A549 (cell line): ENCODE data around the gene ATP8A2.

Experiments
- CEBPB ChIP-seq, 2 experiments: fragments of >200 bp in 1 of 2; sonication (Bioruptor Twin) in 1 of 2; formaldehyde crosslinking in 1 of 2; IDR thresholded peaks; 2 replicates each; pipeline ENCODE4 v1.6.1; 2012 to 2016
- CHD2 ChIP-seq: fragments of 150-350 bp; IDR thresholded peaks from 2 replicates; pipeline ENCODE4 v1.6.1; 2014; ENCODE audit warnings: low read length; ENCODE audit not compliant: partially characterized antibody
- EP300 ChIP-seq, 2 experiments: fragments of >200 bp; sonication (Bioruptor Twin); formaldehyde crosslinking; IDR thresholded peaks; 2 replicates in 1 of 2; 3 replicates in 1 of 2; pipeline ENCODE4 v1.6.1; 2016 to 2017
- GATA3 ChIP-seq: IDR thresholded peaks from 2 replicates; pipeline ENCODE4 v1.6.1; 2012; ENCODE audit warnings: borderline replicate concordance
- HOXB13 ChIP-seq: fragments of 250-450 bp; sonication (Bioruptor Pico); IDR thresholded peaks from 2 replicates; pipeline ENCODE4 v1.5.0; 2020; ENCODE audit warnings: low read depth, mild to moderate bottlenecking, moderate library complexity
- MYC ChIP-seq: IDR thresholded peaks from 2 replicates; pipeline ENCODE4 v1.6.1; 2012; ENCODE audit warnings: mild to moderate bottlenecking, inconsistent platforms, low read length, improper control_type of control experiment, borderline replicate concordance
- POLR2A ChIP-seq: IDR thresholded peaks from 2 replicates; pipeline ENCODE4 v1.6.1; 2012; ENCODE audit warnings: mild to moderate bottlenecking, low read length
- POLR2AphosphoS2 ChIP-seq: conservative IDR thresholded peaks from 2 replicates; pipeline ENCODE4 v1.6.1; 2012; ENCODE audit warnings: low read length, improper control_type of control experiment, inconsistent platforms
- RCOR1 ChIP-seq: fragments of 150-350 bp; IDR thresholded peaks from 2 replicates; pipeline ENCODE4 v1.6.1; 2014; ENCODE audit warnings: antibody characterized with exemption, low read length, low read depth
- TF ChIP-seq, protein P1 (sequence below): fragments of >200 bp; sonication (Bioruptor Twin); formaldehyde crosslinking; IDR thresholded peaks from 3 replicates; pipeline ENCODE4 v1.5.1; 2016
- TF ChIP-seq, protein P2 (sequence below): fragments of 150-350 bp; IDR thresholded peaks from 2 replicates; pipeline ENCODE4 v1.6.1; 2014; ENCODE audit warnings: low read depth, mild to moderate bottlenecking, low read length
- TF ChIP-seq, protein P3 (sequence below): fragments of 200-600 bp; sonication (generic); IDR thresholded peaks from 2 replicates; pipeline ENCODE4 v1.6.1; 2016; ENCODE audit warnings: antibody characterized with exemption, mild to moderate bottlenecking, moderate library complexity

DNA sequence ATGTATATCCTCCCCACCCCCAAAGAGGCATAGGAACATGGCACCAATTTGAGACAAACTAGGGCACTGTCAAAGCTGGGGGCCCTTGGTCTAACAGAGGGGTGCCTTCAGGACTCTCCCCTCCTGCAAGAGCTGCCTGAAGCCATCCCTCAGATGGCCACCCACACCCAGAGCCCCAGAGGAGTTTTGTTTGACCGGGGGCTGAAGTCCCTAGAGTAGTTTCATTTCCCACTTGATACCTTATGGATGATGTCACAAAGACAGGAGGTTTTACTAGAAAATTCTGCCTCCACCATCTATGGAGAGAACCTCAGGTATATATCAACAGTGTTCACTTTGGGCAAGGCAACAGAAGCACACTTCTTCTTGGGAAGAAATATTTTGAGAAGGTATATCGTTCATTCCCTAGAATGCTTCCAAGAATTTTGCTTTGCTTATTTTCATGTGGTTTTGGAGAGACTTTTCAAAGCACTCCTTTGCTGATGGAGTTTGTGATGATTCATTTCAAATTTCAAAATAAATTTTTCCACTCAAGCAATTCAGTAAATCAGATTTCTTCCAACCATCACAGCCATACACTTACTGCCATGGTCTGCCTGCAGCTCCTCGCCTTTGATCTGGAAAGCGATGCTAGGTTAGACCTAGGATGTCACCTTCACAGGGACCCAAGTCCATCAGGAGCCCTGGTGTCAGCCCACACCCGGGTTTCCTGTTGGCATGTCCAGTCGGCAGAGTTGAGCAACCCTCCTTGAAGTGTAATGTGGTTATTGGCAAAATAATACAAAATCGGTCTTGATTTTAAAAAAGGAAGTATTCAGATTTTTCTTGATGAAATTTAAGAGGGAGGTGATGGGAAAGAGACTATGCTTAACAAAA lies 473.0 kb downstream of the ATP8A2 start:
- TF ChIP-seq, protein P1, sequence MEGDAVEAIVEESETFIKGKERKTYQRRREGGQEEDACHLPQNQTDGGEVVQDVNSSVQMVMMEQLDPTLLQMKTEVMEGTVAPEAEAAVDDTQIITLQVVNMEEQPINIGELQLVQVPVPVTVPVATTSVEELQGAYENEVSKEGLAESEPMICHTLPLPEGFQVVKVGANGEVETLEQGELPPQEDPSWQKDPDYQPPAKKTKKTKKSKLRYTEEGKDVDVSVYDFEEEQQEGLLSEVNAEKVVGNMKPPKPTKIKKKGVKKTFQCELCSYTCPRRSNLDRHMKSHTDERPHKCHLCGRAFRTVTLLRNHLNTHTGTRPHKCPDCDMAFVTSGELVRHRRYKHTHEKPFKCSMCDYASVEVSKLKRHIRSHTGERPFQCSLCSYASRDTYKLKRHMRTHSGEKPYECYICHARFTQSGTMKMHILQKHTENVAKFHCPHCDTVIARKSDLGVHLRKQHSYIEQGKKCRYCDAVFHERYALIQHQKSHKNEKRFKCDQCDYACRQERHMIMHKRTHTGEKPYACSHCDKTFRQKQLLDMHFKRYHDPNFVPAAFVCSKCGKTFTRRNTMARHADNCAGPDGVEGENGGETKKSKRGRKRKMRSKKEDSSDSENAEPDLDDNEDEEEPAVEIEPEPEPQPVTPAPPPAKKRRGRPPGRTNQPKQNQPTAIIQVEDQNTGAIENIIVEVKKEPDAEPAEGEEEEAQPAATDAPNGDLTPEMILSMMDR, result no peak
- TF ChIP-seq POLR2AphosphoS2 (no peak), CEBPB (IDR thresholded peaks at IDR 0.05) (no peak), GATA3 (no peak), HOXB13 (no peak), CHD2 (no peak), MYC (no peak), POLR2A (no peak), EP300 (IDR thresholded peaks at IDR 0.05) (no peak), RCOR1 (no peak)
- TF ChIP-seq, protein P2, sequence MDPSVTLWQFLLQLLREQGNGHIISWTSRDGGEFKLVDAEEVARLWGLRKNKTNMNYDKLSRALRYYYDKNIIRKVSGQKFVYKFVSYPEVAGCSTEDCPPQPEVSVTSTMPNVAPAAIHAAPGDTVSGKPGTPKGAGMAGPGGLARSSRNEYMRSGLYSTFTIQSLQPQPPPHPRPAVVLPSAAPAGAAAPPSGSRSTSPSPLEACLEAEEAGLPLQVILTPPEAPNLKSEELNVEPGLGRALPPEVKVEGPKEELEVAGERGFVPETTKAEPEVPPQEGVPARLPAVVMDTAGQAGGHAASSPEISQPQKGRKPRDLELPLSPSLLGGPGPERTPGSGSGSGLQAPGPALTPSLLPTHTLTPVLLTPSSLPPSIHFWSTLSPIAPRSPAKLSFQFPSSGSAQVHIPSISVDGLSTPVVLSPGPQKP, result no peak
- TF ChIP-seq, protein P3, sequence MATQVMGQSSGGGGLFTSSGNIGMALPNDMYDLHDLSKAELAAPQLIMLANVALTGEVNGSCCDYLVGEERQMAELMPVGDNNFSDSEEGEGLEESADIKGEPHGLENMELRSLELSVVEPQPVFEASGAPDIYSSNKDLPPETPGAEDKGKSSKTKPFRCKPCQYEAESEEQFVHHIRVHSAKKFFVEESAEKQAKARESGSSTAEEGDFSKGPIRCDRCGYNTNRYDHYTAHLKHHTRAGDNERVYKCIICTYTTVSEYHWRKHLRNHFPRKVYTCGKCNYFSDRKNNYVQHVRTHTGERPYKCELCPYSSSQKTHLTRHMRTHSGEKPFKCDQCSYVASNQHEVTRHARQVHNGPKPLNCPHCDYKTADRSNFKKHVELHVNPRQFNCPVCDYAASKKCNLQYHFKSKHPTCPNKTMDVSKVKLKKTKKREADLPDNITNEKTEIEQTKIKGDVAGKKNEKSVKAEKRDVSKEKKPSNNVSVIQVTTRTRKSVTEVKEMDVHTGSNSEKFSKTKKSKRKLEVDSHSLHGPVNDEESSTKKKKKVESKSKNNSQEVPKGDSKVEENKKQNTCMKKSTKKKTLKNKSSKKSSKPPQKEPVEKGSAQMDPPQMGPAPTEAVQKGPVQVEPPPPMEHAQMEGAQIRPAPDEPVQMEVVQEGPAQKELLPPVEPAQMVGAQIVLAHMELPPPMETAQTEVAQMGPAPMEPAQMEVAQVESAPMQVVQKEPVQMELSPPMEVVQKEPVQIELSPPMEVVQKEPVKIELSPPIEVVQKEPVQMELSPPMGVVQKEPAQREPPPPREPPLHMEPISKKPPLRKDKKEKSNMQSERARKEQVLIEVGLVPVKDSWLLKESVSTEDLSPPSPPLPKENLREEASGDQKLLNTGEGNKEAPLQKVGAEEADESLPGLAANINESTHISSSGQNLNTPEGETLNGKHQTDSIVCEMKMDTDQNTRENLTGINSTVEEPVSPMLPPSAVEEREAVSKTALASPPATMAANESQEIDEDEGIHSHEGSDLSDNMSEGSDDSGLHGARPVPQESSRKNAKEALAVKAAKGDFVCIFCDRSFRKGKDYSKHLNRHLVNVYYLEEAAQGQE, result no peak
